GM21381 (cell line): ENCODE results near the gene CARMIL3.
"Not testable (repeated sequence)": the region's sequence is repeated elsewhere in the genome, so short reads cannot be mapped to it uniquely, and the experiment has no call there.

Experiments
- ATAC-seq: cut with Tn5 transposase; IDR thresholded peaks from one replicate; pipeline ENCODE4 v1.9.1; 2021; ENCODE audit warnings: mild to moderate bottlenecking, moderate library complexity; ENCODE audit not compliant: unreplicated experiment

The CARMIL3 gene

DNA sequence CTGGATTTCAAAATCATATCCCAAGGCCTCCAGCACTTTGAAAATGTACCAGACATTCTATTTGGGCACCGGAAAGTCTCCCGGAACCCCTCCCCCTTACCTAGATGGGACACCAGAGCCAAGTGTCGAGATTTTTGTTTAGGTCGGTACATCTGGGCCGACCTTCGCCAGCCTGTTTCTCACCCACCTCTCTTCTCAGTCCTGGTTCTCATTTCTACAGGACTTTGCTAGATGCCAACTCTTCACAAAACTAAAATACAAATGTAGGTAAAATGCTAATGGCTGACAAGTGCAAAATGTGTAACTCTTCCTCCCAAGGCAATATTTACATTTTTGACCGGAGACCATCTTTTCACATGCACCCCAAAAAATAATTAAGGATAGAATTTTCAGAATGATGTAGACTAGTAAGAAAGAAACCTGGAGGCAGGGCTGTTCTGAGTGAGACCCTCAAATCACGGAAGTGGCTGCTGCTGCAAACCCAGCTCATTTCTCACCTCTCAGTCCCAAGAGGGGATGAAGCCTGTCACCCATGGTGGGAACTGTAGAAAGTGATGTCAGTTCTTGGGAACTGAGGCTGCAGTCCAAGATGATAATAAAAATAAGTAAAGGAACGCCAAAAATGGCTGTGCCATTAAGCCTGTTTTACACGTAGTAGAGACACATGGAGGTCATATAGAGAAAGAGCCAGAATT is 14.7 kb upstream of the CARMIL3 start:
- peak; percentile 20 for ATAC-seq

DNA sequence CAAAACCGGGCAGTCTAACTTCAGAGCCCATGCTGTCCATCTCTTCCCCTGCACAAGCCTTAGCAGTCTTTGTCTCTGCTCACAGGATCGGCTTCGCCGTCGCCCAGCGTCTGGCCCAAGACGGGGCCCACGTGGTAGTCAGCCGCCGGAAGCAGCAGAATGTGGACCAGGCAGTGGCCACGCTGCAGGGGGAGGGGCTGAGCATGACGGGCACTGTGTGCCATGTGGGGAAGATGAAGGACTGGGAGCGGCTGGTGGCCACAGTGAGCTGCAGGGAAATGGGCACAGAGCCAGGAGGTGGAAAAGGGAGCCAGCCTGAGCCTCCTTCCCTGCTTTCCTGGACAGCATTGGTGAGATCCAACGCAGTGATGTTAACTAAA is 14.2 kb upstream of the CARMIL3 start:
- ATAC-seq: no peak

DNA sequence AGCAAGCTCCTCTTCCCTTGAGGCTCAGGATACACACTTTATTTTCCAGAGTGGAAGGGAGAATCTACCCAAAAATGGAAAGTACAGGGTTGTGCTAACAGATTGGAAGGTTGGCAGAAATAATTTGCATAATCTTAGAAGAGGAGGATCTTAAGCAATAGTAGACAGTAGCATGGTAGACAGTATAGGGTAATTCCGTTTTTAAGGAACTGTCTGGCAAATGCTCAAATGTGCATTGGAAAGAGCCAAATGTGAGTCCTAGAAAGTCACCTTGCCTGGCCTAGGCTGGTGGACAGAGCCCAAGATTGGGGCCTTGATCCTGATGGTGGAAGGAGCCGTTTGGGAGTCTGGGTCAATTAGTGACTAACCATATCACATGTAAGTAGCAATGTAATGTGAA is 13.1 kb upstream of the CARMIL3 start:
- no peak for ATAC-seq

DNA sequence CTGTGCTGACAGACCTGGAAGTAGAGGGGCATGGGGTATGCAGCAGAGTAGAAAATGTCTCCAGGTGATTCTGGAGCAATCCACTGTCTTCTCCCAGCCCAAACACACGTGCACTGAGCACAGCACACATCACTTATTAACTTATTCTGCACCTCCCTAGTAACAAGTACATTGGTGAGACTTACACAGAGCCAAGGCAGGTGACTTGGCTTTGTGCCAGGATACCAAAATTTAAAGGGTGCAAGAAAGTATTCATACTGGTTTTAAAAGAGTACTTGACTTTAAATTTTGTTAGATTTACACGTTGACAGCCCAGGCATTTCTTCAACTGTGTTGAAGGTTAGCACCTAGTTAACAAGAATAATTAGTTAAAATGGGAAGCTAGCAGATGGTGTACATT is 11.1 kb upstream of the CARMIL3 start:
- ATAC-seq: no peak

DNA sequence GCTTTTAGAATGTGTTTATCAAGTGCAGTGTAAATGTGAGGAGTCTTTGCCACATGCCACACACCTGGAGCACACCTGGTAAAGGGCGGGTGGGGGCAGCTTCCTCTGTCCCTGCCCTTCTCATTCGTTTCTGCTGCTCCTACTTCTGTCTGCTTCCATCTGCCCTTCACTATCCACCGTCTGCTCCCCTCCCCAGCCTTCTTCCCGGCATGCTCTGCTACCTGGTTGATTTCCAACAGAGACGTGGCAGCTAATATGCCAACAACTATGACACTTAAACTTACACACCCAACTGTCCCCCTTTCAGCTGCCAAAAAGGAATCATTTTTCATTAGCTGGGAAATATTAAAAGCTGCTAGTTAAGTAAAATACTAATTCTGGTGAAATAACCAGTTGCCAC is 9.1 kb upstream of the CARMIL3 start:
- ATAC-seq: no peak

GRCh38 chr14:24049002-24049401 is 2.8 kb upstream of the CARMIL3 start:
- ATAC-seq: not testable (repeated sequence)

DNA sequence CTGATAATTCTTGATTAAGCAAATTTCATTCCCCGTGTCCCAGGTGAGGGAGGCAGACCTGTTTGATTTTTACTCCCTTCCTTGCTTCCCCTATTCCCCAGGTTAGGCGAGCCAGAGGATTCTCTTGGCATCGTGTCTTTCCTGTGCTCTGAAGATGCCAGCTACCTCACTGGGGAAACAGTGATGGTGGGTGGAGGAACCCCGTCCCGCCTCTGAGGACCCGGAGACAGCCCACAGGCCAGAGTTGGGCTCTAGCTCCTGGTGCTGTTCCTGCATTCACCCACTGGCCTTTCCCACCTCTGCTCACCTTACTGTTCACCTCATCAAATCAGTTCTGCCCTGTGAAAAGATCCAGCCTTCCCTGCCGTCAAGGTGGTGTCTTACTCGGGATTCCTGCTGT is 1.1 kb upstream of the CARMIL3 start:
- not testable (repeated sequence) for ATAC-seq

DNA sequence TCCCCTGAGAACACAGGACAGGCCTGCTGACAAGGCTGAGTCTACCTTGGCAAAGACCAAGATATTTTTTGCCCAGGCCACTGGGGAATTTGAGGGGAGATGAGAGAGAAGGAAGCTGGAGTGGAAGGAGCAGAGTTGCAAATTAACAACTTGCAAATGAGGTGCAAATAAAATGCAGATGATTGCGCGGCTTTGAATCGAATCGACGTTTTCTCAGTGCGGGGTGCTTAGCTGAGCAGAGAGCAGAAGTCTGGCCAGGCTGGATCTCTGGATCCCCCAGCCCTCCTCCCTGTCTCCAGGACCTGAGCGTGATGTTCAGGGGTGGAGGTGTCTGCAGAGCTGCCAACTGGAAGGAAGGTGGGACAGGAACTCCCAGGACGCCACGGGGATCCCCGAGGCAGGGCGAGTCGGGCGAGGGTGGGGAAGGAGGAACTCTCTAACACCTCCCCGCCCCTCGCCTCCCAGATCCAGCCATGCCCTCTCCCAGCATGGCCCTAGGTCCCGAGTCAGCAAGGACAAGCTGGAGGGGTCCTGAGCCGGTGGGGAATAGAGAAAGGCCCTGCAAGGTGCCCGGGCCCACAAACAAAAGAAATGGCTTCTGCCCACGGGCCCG is 527 bp upstream of the CARMIL3 start:
- peak; percentile 27 for ATAC-seq

- ATAC-seq: no peak
These were observed 1.1 kb downstream of the CARMIL3 start for GRCh38 chr14:24052656-24053547.

DNA sequence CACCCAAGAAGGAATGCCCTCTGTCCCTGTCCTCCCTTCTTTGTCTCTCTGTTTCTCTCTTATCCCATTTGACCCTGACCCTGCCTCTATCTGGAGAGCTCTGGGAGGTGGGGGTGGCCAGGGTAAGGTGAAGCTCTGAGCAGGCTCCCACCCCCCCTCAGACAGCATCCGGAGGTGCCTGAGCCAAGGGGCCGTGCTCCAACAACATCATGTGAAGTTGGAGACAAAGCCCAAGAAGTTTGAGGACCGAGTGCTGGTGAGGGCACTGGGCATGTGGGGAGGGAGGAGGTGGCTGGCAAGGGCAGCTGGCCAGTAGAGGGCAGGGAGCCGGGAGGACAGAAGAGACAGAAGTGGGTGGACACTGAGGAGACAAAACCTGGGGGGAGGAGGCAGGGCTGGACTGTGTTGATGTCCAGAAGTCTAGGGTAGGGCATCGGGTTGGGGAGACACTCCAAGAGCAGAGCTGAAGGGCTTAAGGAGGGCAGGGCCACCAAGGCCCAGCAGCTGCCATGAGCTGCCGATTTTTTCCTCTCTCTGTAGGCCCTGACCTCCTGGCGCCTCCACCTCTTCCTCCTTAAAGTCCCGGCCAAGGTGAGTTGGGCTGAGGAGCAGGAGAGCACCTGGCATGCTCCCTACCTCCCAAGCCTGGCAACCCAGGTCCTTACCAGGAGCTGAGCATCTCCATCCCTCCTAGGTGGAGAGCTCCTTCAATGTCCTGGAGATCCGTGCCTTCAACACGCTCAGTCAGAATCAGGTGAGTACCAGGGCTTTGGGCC is 1.9 kb downstream of the CARMIL3 start:
- no peak for ATAC-seq

DNA sequence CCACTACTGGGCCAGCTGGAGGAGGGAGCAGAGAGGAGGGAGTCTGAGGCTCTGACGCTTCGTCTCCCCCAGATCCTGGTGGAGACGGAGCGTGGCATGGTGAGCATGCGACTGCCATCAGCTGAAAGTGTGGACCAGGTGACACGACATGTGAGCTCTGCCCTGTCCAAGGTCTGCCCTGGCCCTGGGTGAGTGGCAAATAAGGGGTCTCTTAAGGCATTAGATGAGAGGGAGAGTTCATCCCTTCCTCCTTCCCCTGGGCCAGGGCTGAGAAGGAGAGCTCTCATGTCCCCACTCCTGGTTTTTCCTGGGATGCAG is 2.5 kb downstream of the CARMIL3 start:
- no peak for ATAC-seq

DNA sequence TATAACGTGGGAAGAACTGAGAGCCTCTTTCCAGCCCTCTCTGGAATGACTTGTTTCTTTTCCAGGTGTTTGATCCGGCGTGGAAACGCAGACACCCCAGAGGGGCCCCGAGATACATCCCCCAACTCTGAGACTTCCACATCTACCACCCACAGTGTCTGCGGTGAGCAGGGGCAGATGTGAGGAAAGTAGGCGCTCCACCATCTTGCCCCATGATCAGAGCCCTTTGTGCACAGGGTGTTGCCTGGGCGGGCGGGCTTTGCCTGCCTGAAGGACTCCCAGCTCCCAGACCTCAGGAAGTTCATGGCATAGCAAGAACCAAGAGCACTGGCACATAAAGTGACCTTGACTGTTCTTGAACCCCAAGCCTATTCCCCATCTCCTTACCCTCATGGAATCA is 2.8 kb downstream of the CARMIL3 start:
- no peak for ATAC-seq

DNA sequence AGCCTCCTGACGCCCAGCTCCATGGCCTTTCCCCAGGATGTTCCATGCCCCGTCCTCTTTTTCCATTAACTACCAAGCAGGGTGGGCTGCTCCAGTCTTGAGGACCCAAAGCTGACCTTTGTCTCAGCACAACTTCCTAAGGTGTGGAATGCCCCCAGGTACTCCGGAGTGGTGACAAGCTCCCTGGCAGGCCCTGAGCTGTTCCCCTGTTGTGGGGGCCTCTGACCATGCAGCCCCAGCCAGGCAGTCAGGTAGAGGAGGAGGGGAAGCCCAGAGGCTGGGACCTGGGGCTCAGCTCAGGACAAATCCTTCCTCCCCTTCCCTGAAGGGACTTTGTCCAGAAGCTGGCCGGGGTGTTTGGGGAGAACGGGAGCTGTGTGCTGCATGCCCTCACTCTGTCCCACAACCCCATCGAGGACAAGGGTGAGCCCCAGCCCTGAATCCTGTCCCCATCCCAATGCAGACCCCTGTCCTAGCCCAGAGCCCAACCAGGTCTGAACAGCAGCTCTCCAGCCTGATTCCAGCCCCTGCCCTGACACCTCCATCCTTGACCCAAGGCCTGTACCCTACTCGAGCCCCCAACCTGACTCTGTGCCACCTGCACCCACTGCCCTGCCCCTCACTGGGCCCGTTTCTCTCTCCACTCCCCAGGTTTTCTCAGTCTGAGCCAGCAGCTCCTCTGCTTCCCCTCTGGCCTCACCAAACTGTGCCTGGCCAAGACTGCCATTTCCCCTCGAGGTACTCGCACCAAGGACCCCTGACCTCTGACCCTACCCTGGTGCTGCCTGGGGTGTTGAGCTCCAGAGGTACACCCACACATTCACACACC is 4.4 kb downstream of the CARMIL3 start:
- no peak for ATAC-seq

DNA sequence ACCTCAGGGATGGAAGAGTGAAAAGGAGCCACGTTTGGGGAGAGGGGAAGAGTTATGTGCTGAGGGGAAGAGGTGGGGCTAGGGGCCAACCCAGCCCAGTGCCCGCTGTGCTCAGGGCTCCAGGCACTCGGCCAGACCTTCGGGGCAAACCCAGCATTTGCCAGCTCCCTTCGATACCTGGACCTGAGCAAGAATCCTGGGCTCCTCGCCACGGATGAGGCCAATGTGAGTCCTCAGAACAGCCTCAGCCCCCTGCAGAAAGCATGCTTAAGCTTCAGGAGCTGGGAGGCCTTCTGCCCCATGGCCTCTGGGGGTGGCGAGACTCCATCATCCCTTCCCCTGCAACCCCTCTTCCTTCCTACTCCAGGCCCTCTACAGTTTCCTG is 5.0 kb downstream of the CARMIL3 start:
- no peak for ATAC-seq

GRCh38 chr14:24057271-24057670 is 5.5 kb downstream of the CARMIL3 start:
- ATAC-seq: no peak

DNA sequence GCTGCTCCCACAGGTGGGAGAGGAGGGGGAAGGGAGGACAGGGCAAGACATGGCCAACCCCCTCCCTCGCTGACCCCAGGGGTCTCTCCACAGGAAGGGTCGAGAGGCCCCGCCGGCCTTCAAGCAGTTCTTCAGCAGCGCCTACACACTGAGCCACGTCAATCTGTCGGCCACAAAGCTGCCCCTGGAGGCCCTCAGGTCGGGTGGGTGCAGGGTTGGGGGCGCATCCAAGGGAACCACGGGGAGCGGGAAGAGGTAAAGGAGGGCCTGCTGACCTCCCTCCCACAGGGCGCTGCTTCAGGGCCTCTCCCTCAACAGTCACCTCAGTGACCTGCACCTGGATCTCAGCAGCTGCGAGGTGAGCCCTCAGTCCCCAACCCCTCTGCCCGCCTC is 6.1 kb downstream of the CARMIL3 start:
- no peak for ATAC-seq

DNA sequence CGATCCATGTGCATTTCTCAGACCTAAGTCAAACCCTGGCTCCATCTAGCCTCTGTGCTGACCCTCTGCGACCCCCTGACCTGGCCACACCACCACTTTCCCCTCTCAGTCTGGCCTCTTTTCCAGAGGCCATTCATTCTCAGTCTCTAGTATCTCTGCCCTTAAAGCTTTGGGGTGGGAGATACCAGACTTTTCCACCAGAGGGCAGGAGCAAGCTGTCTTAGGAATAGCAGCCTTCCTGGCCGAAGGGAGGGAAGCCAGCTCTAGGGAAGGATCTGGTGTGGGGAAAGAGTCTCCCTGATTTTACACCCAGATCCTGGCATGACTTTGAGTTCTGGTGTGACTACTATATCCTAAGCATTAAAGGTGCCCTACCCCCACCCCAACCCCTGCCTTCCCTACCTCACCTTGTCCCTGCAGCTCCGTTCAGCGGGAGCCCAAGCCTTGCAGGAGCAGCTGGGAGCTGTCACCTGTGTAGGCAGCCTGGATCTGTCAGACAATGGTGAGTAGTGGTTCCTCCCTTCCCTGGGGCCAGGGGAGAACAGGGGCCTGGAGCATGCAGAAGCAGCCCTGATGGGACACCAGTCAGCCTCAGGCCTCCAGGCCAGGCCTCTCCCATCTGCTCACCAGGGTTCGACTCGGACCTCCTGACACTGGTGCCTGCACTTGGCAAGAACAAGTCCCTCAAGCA is 6.6 kb downstream of the CARMIL3 start:
- no peak for ATAC-seq

GRCh38 chr14:24058951-24059475 is 7.2 kb downstream of the CARMIL3 start:
- ATAC-seq: no peak

GRCh38 chr14:24059841-24060388 is 8.1 kb downstream of the CARMIL3 start:
- no peak for ATAC-seq
